NCI-H1436 treated with DMSO at 0.1 percent for 48 hours (cell line): Measurements from ENCODE around the gene IFITM5.
"Not testable (repeated sequence)": the region's sequence is repeated elsewhere in the genome, so short reads cannot be mapped to it uniquely, and the experiment has no call there.

Experiments
- DNase-seq: peaks from one replicate; lab custom pipeline; 2025; lab: John Stamatoyannopoulos, UW

Gene IFITM5

GRCh38 chr11:283405-284104 lies 15.8 kb downstream of the IFITM5 start:
- DNase-seq, result no peak

DNA sequence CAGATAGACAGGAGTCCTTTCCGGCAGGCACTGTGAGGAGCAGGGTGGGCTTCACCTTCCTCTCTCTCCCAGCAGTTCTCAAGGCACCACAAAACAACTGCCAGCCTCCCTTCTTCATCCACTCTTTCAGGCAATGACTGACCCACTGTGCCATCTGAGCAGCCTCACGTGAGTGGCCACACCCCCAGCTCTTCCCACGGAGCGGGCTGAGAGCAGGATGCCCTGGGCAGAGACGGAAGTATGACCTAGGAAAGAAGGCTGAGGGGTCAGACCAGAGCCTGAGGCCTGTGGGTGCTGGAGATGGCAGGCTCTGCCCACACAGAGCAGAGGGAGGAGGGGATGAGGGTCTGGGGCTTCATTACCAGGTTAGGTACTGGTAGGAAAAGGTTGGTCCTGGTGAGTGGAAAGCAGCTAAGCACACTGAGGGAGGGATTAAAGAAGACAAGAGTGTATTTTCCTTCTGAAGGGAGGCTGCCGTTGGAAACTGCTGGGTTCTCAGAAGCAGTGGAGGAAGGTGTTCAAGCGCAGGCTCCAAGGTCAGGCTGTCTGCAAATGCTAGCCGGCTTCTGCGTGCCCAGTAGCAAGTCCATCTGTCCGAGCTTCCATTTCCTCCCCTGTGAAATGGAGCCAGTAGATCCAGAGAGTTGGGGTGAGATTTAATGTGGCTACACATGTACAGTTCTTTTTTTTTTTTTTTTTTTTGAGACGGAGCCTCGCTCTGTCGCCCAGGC lies 16.5 kb downstream of the IFITM5 start:
- no peak for DNase-seq

GRCh38 chr11:282171-282570 lies 17.2 kb downstream of the IFITM5 start:
- DNase-seq, result no peak

- DNase-seq, result no peak
Measured at GRCh38 chr11:281486-282161, 17.7 kb downstream of the IFITM5 start.

DNA sequence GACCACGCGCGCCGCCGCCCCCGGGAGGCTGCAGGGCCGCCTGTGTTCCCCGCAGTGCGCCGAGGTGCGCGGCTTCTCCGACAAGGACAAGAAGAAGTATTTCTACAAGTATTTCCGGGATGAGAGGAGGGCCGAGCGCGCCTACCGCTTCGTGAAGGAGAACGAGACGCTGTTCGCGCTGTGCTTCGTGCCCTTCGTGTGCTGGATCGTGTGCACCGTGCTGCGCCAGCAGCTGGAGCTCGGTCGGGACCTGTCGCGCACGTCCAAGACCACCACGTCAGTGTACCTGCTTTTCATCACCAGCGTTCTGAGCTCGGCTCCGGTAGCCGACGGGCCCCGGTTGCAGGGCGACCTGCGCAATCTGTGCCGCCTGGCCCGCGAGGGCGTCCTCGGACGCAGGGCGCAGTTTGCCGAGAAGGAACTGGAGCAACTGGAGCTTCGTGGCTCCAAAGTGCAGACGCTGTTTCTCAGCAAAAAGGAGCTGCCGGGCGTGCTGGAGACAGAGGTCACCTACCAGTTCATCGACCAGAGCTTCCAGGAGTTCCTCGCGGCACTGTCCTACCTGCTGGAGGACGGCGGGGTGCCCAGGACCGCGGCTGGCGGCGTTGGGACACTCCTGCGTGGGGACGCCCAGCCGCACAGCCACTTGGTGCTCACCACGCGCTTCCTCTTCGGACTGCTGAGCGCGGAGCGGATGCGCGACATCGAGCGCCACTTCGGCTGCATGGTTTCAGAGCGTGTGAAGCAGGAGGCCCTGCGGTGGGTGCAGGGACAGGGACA lies 18.4 kb downstream of the IFITM5 start:
- DNase-seq, result no peak

- DNase-seq, result no peak
Measured at GRCh38 chr11:279966-280705, 19.2 kb downstream of the IFITM5 start.

GRCh38 chr11:279040-279965 lies 20.0 kb downstream of the IFITM5 start:
- DNase-seq, result no peak

- no peak for DNase-seq
Measured at GRCh38 chr11:278001-278951, 21.1 kb downstream of the IFITM5 start, which contains the start of gene NLRP6. NLRP6 (plus strand) TSS chr11:278407; CDS start chr11:278570, 163 bp downstream.

DNA sequence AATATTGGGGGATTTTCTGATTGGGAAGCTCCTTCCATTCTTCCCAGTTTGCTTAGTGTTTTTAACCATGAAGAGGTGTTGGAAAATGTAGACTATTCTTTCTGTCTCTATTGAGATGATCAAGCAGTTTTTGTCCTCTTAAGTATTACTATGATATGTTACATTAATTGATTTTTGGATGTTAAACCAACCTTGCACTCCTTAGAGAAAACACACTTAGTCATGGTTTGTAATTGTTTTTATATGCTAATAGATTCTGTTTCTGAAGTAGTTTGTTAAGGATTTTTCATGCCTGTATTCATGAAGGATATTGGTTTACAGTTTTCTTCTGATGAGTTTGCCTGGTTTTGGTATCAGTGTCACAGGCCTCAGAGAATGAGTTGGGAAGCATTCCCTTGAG lies 23.1 kb downstream of the IFITM5 start:
- DNase-seq, result no peak

- DNase-seq, result no peak
Measured at GRCh38 chr11:272931-273198, 26.5 kb downstream of the IFITM5 start.

DNA sequence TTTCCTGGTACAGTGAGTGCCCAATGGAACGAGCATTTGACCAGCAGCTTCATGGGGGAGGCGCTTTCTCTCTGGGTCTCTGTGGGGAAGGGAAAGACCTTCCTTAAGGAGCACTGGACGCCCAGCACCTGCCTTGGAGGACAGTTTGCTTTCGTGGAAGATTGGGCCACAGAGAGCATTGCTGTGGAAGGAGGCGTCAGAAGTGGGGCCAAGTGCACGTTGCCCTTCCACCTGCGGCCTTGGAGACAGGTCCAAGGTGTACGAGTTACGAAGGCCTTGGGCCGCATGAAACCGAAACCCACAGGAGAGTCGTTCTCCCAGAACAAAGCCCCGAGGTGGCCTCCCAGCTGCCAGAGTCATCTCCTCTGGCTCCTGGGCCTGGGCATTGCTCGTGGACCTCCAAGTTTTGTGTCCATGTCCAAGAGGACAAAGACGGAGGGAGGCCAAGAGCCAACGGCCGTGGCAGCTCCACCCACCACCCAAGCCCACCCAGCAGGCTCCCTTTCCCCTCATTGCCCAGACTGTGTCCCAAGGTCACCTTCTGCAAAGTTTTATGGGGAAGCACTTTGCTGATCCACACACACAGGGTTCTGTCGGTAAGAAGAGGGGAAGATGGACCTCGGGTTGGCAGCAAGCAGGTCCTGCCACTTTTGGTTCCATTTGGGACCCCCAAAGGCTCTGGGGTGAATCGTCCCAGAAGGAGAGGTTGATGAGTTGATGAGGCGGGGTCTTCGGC lies 27.0 kb downstream of the IFITM5 start:
- no peak for DNase-seq

DNA sequence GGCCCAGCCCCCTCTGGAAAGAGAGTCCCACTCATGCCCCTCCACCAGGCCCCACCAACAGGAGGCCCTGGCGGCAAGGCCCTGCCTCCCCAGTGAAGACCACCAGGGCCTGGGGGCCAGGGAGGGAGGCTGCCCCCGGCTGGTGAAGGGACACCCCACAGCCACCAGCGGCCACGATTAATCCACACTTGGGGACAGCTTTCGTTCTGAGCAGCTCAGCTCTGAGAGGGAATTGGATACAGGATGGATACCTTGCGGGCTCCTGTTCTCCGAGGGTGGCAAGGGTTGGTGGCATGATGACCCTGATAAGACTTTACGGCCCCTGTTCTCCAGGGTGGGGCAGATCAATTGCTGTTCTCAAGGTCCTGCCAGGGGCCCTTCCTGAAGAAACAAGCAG lies 28.0 kb downstream of the IFITM5 start:
- no peak for DNase-seq

GRCh38 chr11:270451-271318 lies 28.6 kb downstream of the IFITM5 start:
- no peak for DNase-seq

DNA sequence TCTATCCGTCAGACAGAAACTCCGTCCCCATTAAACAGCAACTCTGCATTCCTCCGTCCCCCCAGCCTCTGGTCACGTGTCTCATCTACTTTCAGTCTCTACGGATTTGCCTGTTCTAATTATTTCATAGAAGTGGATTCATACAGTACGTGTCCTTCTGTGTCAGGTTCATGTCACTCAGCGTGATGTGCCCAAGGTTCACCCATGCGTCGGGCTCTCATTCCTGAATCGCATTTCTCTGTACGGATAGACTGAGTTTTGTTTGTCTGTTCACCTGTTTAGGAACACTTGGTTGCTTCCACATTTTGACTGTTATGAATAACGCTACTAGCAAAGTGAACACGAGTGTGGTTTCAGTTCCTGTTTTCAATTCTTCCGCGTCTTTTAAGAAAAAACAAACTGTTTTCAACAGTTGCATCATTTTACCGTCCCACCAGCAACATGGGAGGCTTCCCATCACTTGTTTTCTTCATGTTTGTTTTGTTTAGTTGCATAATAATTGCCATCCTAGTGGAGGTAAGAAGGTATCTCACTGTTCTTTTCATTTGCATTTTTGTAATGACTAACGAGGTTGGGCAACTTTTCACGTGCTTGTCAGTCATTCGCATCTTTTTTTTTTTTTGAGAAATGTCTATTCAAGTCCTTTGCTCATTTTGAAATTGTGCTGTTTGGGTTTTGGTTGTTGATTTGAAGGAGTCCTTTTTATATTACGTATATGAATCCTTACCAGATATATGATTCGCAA lies 30.0 kb downstream of the IFITM5 start:
- no peak for DNase-seq

GRCh38 chr11:268716-269145 lies 30.6 kb downstream of the IFITM5 start:
- not testable (repeated sequence) for DNase-seq

GRCh38 chr11:267491-267994 lies 31.8 kb downstream of the IFITM5 start:
- no peak for DNase-seq
